Activated CD8-positive, alpha-beta memory T cell treated with anti-CD3 and anti-CD28 coated beads, Interleukin-2, amount 50 U/mL, for 4 hours (primary cell): Measurements from ENCODE around the gene CYB5D1.
"Not testable (repeated sequence)": the region's sequence is repeated elsewhere in the genome, so short reads cannot be mapped to it uniquely, and the experiment has no call there.

Source experiments
- DNase-seq: peaks from one replicate; pipeline ENCODE4 v3.0.0-alpha.2; 2020

The CYB5D1 gene, protein sequence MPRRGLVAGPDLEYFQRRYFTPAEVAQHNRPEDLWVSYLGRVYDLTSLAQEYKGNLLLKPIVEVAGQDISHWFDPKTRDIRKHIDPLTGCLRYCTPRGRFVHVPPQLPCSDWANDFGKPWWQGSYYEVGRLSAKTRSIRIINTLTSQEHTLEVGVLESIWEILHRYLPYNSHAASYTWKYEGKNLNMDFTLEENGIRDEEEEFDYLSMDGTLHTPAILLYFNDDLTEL

DNA sequence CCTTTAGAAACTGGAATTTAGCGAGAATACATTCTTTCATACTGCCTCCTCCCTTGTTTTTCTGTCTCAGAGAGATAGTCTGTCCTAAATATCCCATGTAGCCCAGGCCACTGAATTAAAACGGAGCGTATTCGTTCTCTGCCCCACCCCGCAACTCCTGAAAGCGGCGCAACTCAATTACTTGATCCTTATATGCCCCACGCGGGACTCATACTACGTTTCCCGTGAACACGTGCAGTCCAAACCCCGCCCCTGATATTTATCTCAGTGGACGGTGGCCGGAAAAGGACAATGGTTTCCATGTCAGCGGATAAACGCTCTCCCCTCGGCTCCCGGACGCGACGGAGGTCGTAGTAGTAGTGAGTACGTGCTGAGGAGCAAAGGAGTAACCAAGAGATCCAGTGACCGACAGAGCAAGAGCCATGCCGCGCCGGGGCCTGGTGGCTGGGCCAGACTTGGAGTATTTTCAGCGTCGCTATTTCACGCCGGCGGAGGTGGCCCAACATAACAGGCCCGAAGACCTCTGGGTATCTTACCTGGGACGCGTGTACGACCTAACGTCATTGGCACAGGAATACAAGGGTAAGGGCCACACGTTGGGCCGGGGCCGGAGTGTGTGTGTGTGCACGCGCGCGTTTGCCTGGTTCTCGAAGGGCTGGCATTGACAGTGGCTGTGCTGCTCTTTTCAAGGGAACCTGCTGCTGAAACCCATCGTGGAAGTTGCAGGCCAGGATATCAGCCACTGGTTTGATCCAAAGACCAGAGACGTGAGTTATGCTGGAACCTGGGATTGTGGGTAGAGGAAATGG lies at the start of gene CYB5D1:
Gene CYB5D1, plus strand, starts transcription at position 291 of the 809 bp plus-strand sequence. Its CDS starts 132 bp downstream, at position 423.
- peak; percentile 85 for DNase-seq

DNA sequence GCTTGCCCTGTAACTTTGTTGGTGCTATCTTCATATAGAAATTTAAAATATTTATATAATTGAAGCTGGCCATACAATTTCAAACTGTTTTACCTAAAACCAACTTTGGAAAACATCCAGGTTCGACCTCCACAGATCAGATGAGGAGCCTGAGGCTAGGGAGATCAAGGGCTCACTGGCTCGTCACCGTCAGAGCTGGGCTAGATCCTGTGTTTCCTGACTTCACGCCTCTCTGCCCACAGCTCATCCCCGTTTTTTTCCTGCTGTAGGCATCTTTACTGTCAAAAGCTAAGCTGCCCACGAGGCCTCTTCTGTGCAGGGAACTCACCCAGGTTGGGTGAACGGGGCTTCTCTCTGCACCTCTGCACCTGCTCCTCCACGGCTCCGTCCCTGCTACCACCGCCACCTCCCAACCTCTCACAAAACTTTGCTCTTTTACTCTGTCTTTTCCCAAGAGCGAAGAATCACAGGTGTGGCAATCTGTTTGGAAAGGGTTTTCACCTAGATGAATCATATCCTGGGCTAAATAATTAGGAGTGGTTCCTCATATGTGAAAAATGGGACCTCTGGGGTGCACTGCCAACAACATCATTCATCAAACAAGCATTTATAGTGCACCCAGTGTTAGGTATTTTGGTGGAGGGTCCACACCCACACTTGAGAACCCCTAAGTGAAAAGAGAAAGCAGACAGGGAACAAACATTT lies 48.6 kb upstream of the CYB5D1 start:
- no peak for DNase-seq

DNA sequence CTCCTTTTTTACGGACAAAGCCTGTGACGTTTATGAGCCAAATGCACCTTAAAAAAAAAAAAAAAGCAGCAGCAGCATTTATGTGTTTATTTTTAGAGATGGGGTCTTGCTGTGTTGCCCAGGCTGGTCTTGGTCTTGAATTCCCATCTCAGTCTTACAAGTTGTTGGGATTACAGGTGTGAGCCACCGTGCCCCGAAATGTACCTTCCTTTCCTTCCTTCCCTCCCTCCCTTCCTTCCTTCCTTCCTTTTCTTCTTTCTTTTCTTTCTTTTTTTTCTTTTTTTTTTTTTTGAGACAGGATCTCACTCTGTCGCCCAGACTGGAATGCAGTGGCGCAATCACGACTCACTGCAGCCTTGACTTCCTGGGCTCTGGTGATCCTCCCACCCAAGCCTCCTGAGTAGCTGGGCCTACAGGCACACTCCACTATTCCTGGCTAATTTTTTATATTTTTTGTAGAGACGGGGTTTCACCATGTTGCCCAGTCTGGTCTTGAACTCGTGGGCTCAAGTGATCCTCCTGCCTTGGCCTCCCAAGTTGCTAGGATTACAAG lies 47.9 kb upstream of the CYB5D1 start:
- DNase-seq, result not testable (repeated sequence)

DNA sequence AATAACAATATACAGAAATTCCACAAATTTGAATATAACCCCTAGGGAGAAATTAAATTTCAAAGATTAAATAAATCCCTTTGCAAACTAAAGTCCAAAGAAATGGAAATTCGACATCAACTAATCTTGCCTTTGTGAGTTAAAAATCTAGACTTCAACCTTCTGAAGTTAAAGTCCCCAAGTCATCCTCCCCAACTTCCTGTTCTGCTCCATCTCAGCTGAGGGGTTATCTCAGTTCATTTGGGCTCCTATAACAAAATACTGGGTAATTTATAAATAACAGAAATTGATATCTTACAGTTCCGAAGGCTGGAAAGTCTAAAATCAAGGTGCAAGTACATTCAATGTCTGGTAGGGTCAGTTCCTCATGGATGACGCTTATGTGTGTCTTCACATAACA lies 46.6 kb upstream of the CYB5D1 start:
- DNase-seq, result no peak

DNA sequence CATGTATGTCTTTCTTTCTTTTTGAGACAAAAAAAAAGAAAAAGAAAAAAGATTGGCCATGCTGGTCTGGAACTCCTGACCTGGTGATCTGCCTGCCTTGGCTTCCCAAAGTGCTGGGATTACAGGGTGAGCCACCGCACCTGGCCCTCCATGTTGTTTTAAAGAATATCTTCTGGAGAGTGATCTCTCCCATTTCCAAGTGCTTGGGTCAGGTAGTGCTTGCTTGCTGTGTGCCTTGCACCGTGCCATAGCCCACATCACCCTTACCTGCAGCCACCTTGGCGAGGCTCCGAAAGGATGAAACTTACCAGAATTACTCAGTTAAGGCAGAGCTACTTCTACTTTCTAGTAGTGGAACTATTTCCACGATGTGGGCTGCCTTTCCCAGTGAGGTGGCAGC lies 42.8 kb upstream of the CYB5D1 start:
- DNase-seq, result no peak

DNA sequence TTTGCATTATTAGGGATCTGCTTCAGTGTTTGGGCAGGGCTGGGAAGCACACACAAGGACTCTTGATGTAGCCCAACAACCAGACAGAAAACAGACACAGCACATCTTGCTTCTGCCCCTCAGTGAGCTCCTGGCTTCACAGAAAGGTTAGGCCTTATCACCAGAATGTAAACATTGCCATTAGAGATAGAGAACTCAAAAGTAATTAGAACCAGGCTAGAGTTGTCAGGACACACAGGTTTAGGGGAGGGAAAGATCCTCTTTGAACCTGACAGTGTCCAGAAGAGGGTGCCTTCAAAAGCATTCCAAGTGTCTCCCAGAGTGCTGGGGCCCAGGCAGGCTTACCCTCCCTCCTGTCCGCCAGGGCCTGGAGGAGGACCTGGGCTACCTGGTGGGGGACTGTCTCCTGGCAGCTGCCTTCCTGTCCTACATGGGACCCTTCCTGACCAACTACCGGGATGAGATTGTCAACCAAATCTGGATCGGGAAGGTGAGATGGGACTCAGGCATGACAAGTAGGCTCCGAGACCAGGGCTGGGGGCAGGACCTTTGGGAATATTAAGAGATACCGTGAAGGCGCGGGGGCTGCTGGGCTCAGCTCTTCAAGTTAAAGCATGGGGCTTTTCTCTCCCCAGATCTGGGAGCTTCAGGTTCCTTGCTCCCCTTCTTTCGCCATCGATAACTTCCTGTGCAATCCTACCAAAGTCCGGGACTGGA lies 40.7 kb upstream of the CYB5D1 start:
- DNase-seq, result no peak

DNA sequence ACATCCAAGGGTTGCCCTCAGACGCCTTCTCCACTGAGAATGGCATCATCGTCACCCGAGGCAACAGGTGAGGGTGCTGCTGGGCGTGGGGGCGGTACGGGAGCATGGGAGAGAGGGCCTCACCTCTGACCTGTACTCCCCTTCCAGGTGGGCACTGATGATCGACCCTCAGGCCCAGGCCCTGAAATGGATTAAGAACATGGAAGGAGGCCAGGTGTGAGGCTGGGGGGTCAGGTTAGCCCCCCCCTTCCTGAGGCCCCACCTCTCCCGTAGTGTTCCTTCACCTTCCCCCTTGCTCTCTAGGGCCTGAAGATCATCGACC lies 40.2 kb upstream of the CYB5D1 start:
- no peak for DNase-seq

DNA sequence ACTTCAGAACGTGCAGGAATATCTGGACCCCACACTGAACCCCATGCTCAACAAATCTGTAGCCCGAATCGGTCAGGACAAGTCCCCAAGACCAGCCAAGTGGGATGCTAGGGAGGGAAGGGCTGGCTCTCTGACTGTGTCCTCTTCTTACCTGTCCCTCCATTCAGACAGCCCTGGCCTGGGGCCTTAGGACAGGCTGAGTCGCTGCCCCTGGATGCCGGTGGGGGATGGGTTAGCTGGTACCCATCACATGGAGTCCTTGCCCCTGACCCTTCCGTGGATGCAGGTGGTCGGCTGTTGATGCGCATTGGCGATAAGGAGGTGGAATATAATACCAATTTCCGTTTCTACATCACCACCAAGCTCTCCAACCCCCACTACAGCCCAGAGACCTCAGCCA lies 39.8 kb upstream of the CYB5D1 start:
- no peak for DNase-seq

DNA sequence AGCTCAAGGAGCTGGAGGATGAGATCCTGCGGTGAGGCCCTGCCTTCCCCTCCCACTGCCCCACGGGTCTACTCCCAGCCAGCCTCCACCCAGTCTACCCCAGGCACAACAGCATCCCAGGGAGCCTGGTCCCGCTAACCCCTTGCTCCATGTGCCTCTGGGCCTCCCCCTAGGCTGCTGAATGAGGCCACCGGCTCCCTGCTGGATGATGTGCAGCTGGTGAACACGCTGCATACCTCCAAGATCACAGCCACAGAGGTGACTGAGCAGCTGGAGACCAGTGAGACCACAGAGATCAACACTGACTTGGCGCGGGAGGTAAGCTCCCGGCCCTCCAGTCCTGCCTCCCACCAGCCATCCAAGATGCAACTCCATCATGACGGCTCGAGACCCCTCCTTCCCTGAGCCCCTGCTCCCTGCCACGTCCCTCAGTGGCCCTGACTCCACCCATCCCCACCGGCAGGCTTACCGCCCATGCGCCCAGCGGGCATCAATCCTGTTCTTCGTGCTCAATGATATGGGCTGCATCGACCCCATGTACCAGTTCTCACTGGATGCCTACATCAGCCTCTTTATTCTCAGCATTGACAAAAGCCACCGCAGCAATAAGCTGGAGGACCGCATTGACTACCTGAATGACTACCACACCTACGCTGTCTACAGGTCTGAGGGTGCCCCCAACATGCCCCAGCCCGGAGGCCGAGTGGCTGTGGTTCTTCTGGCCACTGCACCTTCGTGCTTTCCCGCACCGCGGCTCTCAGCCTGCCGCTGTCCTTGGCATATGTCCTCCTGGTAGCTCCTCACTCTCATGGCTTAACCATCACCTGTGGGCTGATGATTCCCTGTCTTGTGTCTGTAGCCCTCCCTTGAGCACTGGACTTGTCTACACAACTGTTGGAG lies 38.8 kb upstream of the CYB5D1 start:
- DNase-seq, result no peak

DNA sequence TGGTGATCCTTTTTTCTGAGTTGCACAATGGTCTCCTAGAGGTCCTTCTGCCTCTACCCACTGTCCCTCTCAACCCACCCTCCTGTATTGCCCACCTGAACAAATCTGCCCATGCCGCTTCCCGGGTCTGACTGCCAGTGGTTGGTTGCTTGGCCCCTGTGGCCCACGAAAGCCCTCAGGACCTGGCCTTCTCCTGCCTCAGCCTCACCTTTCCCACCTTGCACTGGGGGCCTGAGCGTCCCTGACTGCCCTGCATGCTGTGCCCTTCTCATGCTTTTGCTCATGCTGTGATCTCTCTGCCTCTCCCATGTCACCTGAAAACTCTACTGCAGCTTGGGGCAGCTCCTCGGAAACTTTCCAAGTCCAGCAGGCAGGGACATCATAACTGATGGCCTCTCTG lies 37.6 kb upstream of the CYB5D1 start:
- no peak for DNase-seq

DNA sequence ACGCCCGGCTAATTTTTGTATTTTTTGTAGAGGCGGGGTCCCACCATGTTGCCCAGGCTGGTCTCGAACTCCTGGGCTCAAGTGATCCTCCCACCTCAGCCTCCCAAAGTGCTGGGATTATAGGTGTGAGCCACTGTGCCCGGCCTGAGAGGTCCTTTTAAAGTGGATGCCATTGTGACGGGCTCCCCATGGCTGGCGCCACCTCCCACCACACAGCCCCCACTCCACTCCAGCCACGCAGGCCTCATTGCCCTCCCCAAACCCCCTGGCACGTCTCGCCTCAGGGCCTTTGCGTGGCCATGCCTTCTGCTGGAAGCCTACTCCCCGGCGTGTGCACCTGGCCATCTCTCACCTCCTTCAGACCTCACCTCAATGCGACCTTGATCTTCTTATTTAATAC lies 35.7 kb upstream of the CYB5D1 start:
- no peak for DNase-seq

DNA sequence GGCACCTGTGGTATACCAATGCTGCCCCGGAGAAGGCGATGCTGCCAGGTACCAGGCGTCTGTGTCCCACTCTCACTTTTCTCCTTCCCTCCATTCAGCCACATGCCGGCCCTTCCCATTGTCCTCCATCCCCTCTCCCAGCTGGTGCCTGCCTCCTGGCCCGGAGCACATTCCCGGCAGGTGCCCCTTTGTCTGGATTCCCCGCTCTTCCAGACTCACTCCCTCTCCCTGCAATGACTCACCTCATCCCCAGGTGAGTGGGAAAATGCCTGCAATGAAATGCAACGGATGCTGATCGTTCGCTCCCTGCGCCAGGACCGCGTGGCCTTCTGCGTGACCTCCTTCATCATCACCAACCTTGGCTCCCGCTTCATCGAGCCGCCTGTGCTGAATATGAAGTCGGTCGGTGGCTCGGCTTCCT lies 34.2 kb upstream of the CYB5D1 start:
- DNase-seq, result no peak

DNA sequence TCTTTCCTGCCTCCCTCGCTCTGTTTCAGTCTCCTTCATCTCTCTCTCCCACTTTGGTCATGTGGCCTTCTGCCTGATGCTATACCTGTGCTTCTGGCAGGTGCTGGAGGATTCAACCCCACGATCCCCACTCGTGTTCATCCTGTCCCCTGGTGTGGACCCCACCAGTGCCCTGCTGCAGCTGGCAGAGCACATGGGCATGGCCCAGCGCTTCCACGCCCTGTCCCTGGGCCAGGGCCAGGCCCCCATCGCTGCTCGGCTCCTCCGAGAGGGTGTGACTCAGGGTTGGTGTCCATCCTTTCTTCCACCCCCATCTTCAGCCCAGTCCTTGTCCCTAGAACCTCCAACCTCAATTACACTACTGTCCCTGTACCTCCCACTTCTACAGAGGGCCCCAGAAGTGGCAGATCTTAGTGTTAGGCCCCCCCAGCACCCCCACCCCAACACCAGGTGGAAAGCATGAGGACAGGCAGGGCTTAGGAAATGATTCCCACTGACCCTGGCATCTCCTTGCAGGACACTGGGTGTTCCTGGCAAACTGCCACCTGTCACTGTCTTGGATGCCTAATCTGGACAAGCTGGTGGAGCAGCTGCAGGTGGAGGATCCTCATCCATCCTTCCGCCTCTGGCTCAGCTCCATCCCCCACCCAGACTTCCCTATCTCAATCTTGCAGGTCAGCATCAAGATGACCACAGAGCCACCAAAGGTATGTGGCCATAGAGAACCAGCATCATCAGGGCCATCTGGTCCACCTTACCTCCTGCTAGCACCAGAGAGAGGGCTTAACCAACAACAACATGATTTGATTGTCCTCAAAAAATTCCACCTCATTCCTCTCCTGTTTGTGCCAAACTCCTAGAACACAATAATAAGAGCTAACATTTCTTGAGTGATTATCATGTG lies 33.5 kb upstream of the CYB5D1 start:
- DNase-seq, result no peak

DNA sequence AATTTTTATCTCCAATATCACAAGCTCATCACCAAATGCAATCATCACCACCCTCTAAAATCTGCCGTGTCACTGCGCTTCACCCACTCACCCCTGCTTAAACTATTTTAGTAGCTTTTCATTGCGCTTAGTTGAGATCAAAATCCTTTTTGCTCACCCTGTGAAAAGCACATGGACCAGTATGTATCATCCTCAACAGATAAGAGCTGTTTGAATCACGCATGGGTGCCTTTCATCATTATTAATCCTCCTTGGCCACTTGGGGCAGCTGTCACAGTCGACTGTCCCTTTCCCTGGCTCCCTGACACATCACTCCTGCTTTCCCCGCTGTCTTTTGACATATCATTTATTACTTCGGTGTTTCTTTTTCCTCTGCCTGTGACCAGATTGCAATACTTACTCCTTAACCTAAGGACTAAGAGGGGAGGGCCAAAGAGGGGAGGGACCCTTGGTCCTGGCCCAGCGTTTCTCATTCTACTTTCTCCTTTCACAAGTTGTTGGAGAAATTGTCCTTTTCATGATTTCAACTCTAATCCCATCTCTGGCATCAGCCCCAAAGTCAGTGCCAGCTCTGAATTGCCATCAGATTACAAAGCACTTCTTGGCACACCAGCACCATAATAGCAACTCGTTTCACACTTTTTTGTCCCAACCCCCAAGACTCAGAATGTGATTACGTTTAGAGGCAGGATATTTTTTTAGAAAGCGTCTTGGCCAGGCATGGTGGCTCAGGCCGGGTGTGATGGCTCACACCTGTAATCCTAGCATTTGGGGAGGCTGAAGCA lies 32.4 kb upstream of the CYB5D1 start:
- DNase-seq, result no peak

DNA sequence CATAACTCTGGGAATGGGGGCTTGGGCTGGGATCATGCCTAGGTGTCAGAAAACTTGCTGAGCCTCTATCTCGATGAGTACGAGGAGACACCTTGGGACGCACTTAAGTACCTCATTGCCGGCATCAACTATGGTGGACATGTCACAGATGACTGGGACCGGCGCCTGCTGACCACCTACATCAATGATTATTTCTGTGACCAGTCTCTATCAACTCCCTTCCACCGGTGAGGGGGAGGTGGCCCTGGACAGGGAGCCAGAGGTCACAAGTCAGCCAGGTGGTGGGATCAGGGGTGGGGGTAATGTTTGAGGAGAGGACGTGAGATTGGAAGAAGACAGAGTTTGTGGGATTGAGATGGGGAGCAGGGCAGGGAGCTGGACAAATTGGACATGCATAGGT lies 27.2 kb upstream of the CYB5D1 start:
- DNase-seq, result no peak

DNA sequence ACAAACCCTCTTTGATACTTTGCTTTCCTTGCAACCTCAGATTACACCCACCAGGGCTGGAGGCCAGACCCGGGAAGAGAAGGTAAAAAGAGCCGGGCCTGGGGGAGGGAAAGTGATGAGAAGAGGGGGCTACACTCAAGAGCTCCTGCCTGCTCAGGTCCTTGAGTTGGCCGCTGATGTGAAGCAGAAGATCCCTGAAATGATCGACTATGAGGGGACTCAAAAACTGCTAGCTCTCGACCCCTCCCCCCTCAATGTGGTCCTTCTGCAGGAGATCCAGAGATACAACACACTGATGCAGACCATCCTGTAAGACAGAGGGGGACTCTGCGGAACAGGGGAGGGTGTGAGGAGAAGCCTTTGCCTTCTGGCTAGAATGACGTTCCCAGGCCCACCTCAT lies 26.6 kb upstream of the CYB5D1 start:
- DNase-seq, result no peak

DNA sequence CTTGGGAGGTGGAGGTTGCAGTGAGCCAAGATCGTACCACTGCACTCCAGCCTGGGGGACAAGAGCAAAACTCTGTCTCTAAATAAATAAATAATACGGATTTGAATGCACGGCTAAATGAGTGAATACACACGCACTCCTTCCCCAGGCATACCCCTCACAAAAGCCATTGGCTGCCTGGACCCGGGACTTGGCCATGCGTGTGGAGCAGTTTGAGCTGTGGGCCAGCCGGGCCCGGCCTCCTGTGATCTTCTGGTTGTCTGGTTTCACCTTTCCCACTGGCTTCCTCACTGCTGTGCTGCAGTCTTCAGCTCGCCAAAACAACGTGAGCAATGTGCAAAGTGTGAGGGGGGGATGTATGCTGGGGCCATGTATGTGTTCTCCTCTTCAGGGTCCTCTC lies 25.4 kb upstream of the CYB5D1 start:
- no peak for DNase-seq

DNA sequence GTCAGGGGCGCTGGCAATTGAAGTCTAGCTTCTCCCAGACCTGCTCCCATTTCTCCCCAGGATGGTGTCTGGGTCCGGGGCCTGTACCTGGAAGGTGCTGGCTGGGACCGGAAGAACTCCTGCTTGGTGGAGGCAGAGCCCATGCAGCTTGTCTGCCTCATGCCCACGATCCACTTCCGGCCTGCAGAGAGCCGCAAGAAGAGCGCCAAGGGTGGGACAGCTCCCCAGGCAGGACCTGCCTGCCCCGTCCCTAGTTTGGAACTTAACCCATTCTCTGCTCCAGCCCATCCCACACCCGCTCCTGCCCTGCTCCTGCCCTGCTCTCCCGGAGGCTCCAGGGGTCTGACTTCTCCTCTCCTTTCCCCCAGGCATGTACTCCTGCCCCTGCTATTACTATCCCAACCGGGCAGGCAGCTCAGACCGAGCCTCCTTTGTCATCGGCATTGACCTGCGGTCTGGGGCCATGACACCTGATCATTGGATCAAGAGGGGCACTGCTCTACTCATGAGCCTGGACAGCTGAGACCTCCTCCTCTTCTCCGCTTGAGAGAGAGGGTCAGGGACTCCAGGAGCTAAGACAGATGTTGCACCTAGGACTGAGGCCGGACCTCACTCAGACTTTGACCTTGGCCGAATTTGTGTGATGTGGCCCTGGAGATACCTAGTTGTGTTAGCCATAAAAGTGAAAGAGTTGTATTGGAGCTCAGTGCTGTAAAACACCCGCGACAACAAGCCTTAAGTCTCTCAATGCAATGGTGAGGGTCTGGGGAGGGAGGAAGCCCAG lies 24.6 kb upstream of the CYB5D1 start:
- DNase-seq, result no peak
